ENCODE measurements around the gene ATF7.
"Not testable (repeated sequence)": the region's sequence is repeated elsewhere in the genome, so short reads cannot be mapped to it uniquely, and the experiment has no call there.

The ATF7 gene

GRCh38 chr12:53499266-53500141, 126.7 kb downstream of the ATF7 start, which contains the start of gene MAP3K12:
TSS of gene MAP3K12 (minus strand) at chr12:53499458. CDS start at chr12:53487391, 12,067 bp downstream.
- peak; percentile 64 for DNase-seq

GRCh38 chr12:53498235-53498630, 127.9 kb downstream of the ATF7 start:
- DNase-seq, result no peak

GRCh38 chr12:53497461-53497860, 128.7 kb downstream of the ATF7 start:
- no peak for DNase-seq

GRCh38 chr12:53496752-53497032, 129.5 kb downstream of the ATF7 start:
- DNase-seq, result no peak

GRCh38 chr12:53495903-53496751, 130.1 kb downstream of the ATF7 start:
- no peak for DNase-seq

- no peak for DNase-seq
Measured at GRCh38 chr12:53493610-53494391, 132.4 kb downstream of the ATF7 start.

- peak; percentile 90 for DNase-seq
Measured at GRCh38 chr12:53492830-53493609, 133.2 kb downstream of the ATF7 start.

- DNase-seq, result no peak
Measured at GRCh38 chr12:53492188-53492587, 134.0 kb downstream of the ATF7 start.

- no peak for DNase-seq
Measured at GRCh38 chr12:53489242-53489864, 136.8 kb downstream of the ATF7 start.

- no peak for DNase-seq
Measured at GRCh38 chr12:53486736-53487487, 139.3 kb downstream of the ATF7 start.

GRCh38 chr12:53485955-53486735, 140.0 kb downstream of the ATF7 start:
- DNase-seq, result no peak

GRCh38 chr12:53484686-53485575, 141.3 kb downstream of the ATF7 start:
- DNase-seq, result no peak

GRCh38 chr12:53483979-53484377, 142.2 kb downstream of the ATF7 start:
- DNase-seq, result no peak

GRCh38 chr12:53483225-53483978, 142.8 kb downstream of the ATF7 start:
- no peak for DNase-seq

- DNase-seq, result no peak
Measured at GRCh38 chr12:53482626-53483168, 143.5 kb downstream of the ATF7 start.

- DNase-seq, result no peak
Measured at GRCh38 chr12:53481939-53482586, 144.1 kb downstream of the ATF7 start.

- DNase-seq, result not testable (repeated sequence)
Measured at GRCh38 chr12:53481458-53481857, 144.7 kb downstream of the ATF7 start.

All from CD4-positive, alpha-beta T cell treated with Interleukin-12 subunit alpha and Interleukin-12 subunit beta, for 1 hour (primary cell).